ENCODE results near the gene MEF2B.

DNA sequence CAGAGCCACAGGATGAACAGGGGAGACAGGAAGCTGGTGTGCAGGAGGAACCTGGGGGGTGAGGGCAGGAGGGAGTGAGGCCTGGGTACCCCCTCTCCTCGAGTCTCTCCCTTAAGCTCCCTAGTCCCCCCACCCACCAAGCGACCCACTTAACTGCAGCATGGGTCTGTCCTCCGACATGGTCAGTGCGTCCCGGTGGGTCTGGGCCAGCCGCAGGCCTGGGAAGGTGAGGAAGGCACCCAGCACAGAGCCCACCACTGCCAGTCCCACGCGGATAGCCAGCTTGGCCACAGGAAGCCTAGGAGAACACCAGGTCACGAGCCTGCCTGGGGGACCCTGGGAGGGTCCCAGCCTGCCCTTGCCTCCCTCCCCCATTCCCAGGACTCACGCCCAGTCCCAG, 48.7 kb downstream of the MEF2B start:
- TF ChIP-seq, protein P1, sequence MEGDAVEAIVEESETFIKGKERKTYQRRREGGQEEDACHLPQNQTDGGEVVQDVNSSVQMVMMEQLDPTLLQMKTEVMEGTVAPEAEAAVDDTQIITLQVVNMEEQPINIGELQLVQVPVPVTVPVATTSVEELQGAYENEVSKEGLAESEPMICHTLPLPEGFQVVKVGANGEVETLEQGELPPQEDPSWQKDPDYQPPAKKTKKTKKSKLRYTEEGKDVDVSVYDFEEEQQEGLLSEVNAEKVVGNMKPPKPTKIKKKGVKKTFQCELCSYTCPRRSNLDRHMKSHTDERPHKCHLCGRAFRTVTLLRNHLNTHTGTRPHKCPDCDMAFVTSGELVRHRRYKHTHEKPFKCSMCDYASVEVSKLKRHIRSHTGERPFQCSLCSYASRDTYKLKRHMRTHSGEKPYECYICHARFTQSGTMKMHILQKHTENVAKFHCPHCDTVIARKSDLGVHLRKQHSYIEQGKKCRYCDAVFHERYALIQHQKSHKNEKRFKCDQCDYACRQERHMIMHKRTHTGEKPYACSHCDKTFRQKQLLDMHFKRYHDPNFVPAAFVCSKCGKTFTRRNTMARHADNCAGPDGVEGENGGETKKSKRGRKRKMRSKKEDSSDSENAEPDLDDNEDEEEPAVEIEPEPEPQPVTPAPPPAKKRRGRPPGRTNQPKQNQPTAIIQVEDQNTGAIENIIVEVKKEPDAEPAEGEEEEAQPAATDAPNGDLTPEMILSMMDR (IDR thresholded peaks at IDR 0.05; ENCODE audit: poor library complexity, severe bottlenecking) = no peak
- TF ChIP-seq, protein P2, sequence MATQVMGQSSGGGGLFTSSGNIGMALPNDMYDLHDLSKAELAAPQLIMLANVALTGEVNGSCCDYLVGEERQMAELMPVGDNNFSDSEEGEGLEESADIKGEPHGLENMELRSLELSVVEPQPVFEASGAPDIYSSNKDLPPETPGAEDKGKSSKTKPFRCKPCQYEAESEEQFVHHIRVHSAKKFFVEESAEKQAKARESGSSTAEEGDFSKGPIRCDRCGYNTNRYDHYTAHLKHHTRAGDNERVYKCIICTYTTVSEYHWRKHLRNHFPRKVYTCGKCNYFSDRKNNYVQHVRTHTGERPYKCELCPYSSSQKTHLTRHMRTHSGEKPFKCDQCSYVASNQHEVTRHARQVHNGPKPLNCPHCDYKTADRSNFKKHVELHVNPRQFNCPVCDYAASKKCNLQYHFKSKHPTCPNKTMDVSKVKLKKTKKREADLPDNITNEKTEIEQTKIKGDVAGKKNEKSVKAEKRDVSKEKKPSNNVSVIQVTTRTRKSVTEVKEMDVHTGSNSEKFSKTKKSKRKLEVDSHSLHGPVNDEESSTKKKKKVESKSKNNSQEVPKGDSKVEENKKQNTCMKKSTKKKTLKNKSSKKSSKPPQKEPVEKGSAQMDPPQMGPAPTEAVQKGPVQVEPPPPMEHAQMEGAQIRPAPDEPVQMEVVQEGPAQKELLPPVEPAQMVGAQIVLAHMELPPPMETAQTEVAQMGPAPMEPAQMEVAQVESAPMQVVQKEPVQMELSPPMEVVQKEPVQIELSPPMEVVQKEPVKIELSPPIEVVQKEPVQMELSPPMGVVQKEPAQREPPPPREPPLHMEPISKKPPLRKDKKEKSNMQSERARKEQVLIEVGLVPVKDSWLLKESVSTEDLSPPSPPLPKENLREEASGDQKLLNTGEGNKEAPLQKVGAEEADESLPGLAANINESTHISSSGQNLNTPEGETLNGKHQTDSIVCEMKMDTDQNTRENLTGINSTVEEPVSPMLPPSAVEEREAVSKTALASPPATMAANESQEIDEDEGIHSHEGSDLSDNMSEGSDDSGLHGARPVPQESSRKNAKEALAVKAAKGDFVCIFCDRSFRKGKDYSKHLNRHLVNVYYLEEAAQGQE (IDR thresholded peaks at IDR 0.05; ENCODE audit: borderline replicate concordance) = no peak
- TF ChIP-seq POLR2AphosphoS5 (IDR thresholded peaks at IDR 0.05) = no peak
